Upper lobe of right lung (tissue), 1 donor: ENCODE results near the gene NF1. TPM values are rescaled to one million over a fixed set of nuclear protein-coding genes. Genes with fewer than 3 reads are reported as not detected.

Source experiments
- ATAC-seq: fragments of 200-7000 bp; cut with Tn5 transposase; one replicate; pipeline ENCODE4 v1.9.1; 2020; ENCODE audit warnings: mild to moderate bottlenecking, moderate library complexity
- DNase-seq: peaks from one replicate; pipeline ENCODE4 v3.0.0-alpha.2; 2020
- H3K27ac ChIP-seq: fragments of 200-600 bp; one replicate; pipeline ENCODE4 v1.8.0; 2022
- H3K27me3 ChIP-seq: fragments of 200-600 bp; one replicate; pipeline ENCODE4 v1.8.0; 2022; ENCODE audit warnings: mild to moderate bottlenecking
- H3K36me3 ChIP-seq: fragments of 200-600 bp; one replicate; pipeline ENCODE4 v1.8.0; 2022
- H3K4me1 ChIP-seq: fragments of 200-600 bp; one replicate; pipeline ENCODE4 v1.8.0; 2022
- H3K4me3 ChIP-seq: fragments of 200-600 bp; one replicate; pipeline ENCODE4 v1.8.0; 2022; ENCODE audit warnings: mild to moderate bottlenecking
- H3K9me3 ChIP-seq: fragments of 200-600 bp; one replicate; pipeline ENCODE4 v1.8.0; 2022
- intact Hi-C: fragments of 100-400 bp; cut with DNase I; formaldehyde crosslinking; loops from one replicate; pipeline ENCODE4 v1.11.0; 2022
- total RNA-seq: library from RNA; stranded (reverse); fragmentation: NEBNext Ultra II Directional; extraction: Animal tissue kit (Norgen Biotek cat#: 25700); gene quantifications from one replicate; pipeline ENCODE4 v1.2.1, GENCODE V29; 2021
- TF ChIP-seq, protein P1 (sequence below): fragments of 200-600 bp; IDR thresholded peaks from one replicate; pipeline ENCODE4 v1.8.0; 2022; ENCODE audit warnings: antibody characterized with exemption
- donor health status: DM: no; HTN: yes; CAD: no; lungs with severe emphysema.

Gene NF1
- total RNA-seq, 1 donor from 2014 or later = 61.6 TPM

DNA sequence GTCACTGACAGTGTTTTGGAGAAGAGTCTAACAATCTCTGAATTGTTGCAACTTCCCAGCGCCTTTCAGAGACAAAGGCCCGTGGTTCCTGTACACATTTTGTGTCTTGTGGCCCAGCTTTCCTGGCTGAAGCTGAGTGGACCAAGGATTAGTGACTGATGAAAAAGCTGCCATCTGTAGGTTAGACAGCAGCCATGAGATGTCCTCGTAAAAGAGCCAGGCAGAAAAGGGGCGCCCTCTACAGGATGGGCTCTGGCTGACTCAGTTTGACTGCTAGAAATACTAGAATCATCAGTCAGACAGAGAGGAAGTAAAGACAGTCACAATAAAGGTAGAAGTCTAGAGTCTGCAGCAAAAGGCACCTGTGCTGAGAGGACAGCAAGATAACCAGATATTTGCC lies 26.5 kb upstream of the NF1 start:
- Histone ChIP-seq H3K27me3 (no peaks in the 10 kb centered on the region), H3K4me3 (no peak overlapping the region), H3K4me1 (peaks cover 14% of the 10 kb centered on the region), H3K9me3 (no peaks in the 10 kb centered on the region), H3K36me3 (no peaks in the 10 kb centered on the region), H3K27ac (peak overlapping the region; percentile 25)
- TF ChIP-seq, protein P1, sequence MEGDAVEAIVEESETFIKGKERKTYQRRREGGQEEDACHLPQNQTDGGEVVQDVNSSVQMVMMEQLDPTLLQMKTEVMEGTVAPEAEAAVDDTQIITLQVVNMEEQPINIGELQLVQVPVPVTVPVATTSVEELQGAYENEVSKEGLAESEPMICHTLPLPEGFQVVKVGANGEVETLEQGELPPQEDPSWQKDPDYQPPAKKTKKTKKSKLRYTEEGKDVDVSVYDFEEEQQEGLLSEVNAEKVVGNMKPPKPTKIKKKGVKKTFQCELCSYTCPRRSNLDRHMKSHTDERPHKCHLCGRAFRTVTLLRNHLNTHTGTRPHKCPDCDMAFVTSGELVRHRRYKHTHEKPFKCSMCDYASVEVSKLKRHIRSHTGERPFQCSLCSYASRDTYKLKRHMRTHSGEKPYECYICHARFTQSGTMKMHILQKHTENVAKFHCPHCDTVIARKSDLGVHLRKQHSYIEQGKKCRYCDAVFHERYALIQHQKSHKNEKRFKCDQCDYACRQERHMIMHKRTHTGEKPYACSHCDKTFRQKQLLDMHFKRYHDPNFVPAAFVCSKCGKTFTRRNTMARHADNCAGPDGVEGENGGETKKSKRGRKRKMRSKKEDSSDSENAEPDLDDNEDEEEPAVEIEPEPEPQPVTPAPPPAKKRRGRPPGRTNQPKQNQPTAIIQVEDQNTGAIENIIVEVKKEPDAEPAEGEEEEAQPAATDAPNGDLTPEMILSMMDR = peak; percentile 38
- ATAC-seq = peak; percentile 82
- DNase-seq = no peak
- intact Hi-C loops = no loop called here

DNA sequence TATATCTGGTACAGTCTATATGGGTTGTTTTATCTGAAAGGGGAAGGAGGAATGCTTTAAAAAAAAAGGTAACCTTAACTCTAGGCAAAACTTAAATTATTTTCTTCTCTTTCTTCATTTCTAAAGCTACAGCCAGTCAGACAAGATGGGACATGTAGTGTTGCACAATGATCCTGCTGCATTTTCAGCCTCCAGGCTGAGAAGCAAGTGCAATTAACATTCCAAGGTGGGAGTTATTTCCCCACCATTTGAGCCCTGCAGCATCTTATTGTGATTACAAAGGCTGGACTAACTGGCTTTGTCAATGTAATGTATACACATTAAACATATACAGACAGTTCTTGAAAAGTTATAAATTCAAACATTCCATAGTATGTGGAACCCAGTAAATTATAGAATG lies 22.6 kb upstream of the NF1 start:
- H3K36me3 ChIP-seq = no peaks in the 10 kb centered on the region
- H3K9me3 ChIP-seq = no peaks in the 10 kb centered on the region
- H3K4me1 ChIP-seq = peaks cover 14% of the 10 kb centered on the region
- intact Hi-C loops = no loop called here
- TF ChIP-seq, protein P1 = no peak
- ATAC-seq = no peak
- DNase-seq = no peak
- no peak overlapping the region for H3K4me3 ChIP-seq
- H3K27ac ChIP-seq = no peak overlapping the region
- H3K27me3 ChIP-seq = no peaks in the 10 kb centered on the region

DNA sequence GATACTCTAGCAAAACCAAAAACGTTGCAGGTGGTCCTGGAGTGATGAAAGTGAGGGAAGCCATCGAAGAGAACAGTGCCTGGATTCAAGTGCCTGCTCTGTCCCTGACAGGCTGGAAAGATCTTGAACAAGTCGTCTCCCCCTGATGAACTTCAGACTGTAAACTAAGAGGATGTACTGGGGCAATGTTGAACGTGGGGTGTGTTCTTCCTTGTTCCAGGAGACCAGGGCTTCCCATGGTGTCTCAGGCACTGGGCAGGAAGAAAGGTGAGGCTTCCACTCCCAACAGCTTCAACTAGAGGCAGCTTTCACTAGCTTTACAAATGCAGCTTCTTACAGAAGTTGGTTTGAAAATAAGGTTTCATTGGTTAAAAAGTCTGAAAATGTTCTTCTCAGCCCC lies 21.4 kb upstream of the NF1 start:
- intact Hi-C loops = no loop called here
- DNase-seq (no peak), ATAC-seq (no peak)

DNA sequence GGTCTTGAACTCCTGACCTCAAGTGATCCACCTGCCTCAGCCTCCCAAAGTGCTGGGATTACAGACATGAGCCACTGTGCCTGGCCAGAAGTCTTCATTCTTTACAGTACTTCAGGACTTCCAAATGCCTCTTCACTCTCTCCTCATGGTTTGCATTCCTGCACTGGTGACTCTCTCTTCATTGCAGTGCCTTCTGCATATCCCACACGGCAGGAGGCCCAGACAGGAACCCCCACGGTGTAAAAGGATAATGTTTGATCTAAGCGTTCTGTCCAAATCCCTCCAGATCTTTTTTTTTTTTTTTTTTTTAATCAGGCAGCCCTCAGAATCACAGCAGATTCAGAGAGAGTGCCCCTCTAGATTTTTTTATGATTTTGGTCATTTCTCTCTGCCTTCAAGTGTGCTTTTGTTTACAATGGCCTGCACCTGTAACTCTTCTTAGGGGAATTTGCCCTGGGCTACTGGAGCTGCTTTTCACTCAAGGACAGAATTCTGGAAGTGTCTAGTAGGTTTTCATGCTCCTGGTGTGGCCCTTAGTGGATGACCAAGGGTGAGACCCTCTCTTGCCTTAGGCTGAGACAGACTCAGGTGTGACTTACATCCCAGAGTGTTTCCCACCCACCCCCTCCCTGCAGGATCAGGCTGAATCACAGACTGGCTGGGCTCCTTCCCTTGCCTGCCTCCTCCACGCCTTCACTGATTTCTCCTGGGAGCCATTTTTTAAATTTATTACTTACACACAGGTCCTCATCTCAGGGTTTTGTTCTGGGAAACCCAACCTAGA lies 19.8 kb upstream of the NF1 start:
- intact Hi-C loops = no loop called here
- DNase-seq = no peak
- TF ChIP-seq, protein P1 = no peak
- Histone ChIP-seq H3K27me3 (no peaks in the 10 kb centered on the region), H3K4me3 (no peak overlapping the region), H3K4me1 (no peaks in the 10 kb centered on the region), H3K27ac (no peak overlapping the region), H3K9me3 (no peaks in the 10 kb centered on the region), H3K36me3 (no peaks in the 10 kb centered on the region)
- peak; percentile 58 for ATAC-seq

More for the DNA sequence above, 21.4 kb upstream of the NF1 start:
- H3K36me3 ChIP-seq = no peaks in the 10 kb centered on the region
- no peaks in the 10 kb centered on the region for H3K27me3 ChIP-seq
- no peak overlapping the region for H3K4me3 ChIP-seq
- H3K9me3 ChIP-seq = no peaks in the 10 kb centered on the region
- TF ChIP-seq, protein P1 = no peak
- H3K4me1 ChIP-seq = peaks cover 3% of the 10 kb centered on the region
- H3K27ac ChIP-seq = no peak overlapping the region

DNA sequence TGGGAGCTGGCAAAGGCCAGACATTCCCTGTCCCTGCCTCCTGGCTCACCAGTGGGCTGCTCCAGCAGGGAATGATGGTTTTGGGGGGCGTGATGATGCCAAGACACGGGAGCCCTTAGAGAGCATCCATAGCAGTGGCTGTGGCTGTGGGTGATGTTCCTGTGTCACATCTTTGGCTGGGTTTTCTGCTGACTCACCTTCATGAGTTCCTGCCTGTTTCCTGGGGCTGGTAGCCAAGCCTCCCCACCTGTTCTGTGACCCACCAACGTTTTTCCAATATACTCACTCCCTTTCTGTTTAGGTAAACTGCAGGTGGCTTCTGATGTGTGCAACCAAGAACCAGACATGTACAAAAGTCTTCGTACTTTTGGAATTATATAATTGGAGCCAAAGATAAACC lies 16.5 kb upstream of the NF1 start:
- Histone ChIP-seq H3K4me3 (no peak overlapping the region), H3K36me3 (no peaks in the 10 kb centered on the region), H3K9me3 (no peaks in the 10 kb centered on the region), H3K4me1 (no peaks in the 10 kb centered on the region), H3K27me3 (no peaks in the 10 kb centered on the region), H3K27ac (no peak overlapping the region)
- intact Hi-C loops = no loop called here
- TF ChIP-seq, protein P1 = no peak
- DNase-seq (no peak), ATAC-seq (no peak)
